Fibroblast of lung (primary cell): ENCODE measurements around the gene DKKL1. TPM values are rescaled to one million over a fixed set of nuclear protein-coding genes. Genes with fewer than 3 reads are reported as not detected.

Experiments
- DNase-seq, 2 donors: peaks; one replicate each; pipeline versions ENCODE4 v3.0.0 to v3.0.0-alpha.2; 2010; ENCODE audit warnings: low read depth in 2 of 2
- H2AFZ ChIP-seq: 2 replicates; pipeline ENCODE4 v1.5.1; 2012; ENCODE audit warnings: low read length, control low read depth, inconsistent platforms
- H3K27ac ChIP-seq: 2 replicates; pipeline ENCODE4 v1.5.1; 2011; ENCODE audit warnings: low read length, control low read depth; ENCODE audit not compliant: insufficient read depth
- H3K27me3 ChIP-seq: 2 replicates; pipeline ENCODE4 v1.5.1; 2011; ENCODE audit warnings: mild to moderate bottlenecking, low read length; ENCODE audit not compliant: control insufficient read depth, insufficient read depth
- H3K36me3 ChIP-seq: 2 replicates; pipeline ENCODE4 v1.5.1; 2011; ENCODE audit warnings: low read length; ENCODE audit not compliant: control insufficient read depth, insufficient read depth
- H3K4me1 ChIP-seq: 2 replicates; pipeline ENCODE4 v1.5.1; 2011; ENCODE audit warnings: low read length; ENCODE audit not compliant: control insufficient read depth, insufficient read depth; ENCODE audit errors: extremely low read depth
- H3K4me2 ChIP-seq: 2 replicates; pipeline ENCODE4 v1.5.1; 2011; ENCODE audit warnings: low read length, control low read depth; ENCODE audit not compliant: insufficient read depth; ENCODE audit errors: extremely low read depth
- H3K4me3 ChIP-seq, 4 experiments: fragments of 200-600 bp in 1 of 4; sonication (generic) in 1 of 4; replicated peaks in 1 of 4; 2 replicates each; pipeline ENCODE4 v1.5.1; 2011 to 2016; ENCODE audit warnings: low read length in 4 of 4, low read depth in 3 of 4, mild to moderate bottlenecking in 3 of 4, control low read depth in 2 of 4, inconsistent platforms in 1 of 4, mixed read lengths in 1 of 4; ENCODE audit not compliant: insufficient read depth in 1 of 4; ENCODE audit errors: control extremely low read depth in 1 of 4
- H3K79me2 ChIP-seq: 2 replicates; pipeline ENCODE4 v1.5.1; 2012; ENCODE audit warnings: mild to moderate bottlenecking, low read length, inconsistent platforms; ENCODE audit not compliant: control insufficient read depth, insufficient read depth
- H3K9ac ChIP-seq: 2 replicates; pipeline ENCODE4 v1.5.1; 2011; ENCODE audit warnings: mild to moderate bottlenecking, low read length, control low read depth; ENCODE audit not compliant: insufficient read depth
- H3K9me3 ChIP-seq: 2 replicates; pipeline ENCODE4 v1.5.1; 2012; ENCODE audit warnings: low read depth, low read length; ENCODE audit not compliant: control insufficient read depth, insufficient read depth
- H4K20me1 ChIP-seq: 2 replicates; pipeline ENCODE4 v1.5.1; 2011; ENCODE audit warnings: low read length; ENCODE audit not compliant: control insufficient read depth, insufficient read depth; ENCODE audit errors: extremely low read depth
- EZH2 ChIP-seq: IDR thresholded peaks from 2 replicates; pipeline ENCODE4 v1.5.1; 2012; ENCODE audit warnings: low read length, control low read depth, mild to moderate bottlenecking; ENCODE audit errors: missing control alignments
- polyA minus RNA-seq: library from RNA; depleted of rRNA, polyadenylated mRNA; stranded (reverse); fragments of >200 nt; gene quantifications from 2 replicates; pipeline ENCODE4 v1.2.3, GENCODE V29; 2011; ENCODE audit warnings: low replicate concordance
- polyA plus RNA-seq, 2 donors: library from polyadenylated mRNA; depleted of rRNA in 1 of 2; stranded (reverse) in 1 of 2; unstranded in 1 of 2; fragments of >200 nt; gene quantifications; 2 replicates each; pipeline ENCODE4 v1.2.1, GENCODE V29; 2011 to 2012; ENCODE audit warnings: missing spikeins in 1 of 2
- total RNA-seq: library from RNA; depleted of rRNA; stranded (reverse); fragments of >200 nt; gene quantifications from 2 replicates; pipeline ENCODE4 v1.2.1, GENCODE V29; 2014
- TF ChIP-seq, protein P1 (sequence below), 2 donors: IDR thresholded peaks in 1 of 2; conservative IDR thresholded peaks in 1 of 2; 1 replicate in 1 of 2; 2 replicates in 1 of 2; pipeline ENCODE4 v1.5.1; 2011 to 2012; ENCODE audit warnings: low read length in 2 of 2, control low read depth in 1 of 2, inconsistent platforms in 1 of 2, low read depth in 1 of 2, mild to moderate bottlenecking in 1 of 2

DKKL1 gene
- total RNA-seq (0.26 TPM in 1 of 2 replicates, not detected in the other), polyA plus RNA-seq (0.15 and 0.19 TPM in 2 replicates), polyA minus RNA-seq (not detected in 2 replicates)
- 0.45 TPM in 1 of 2 replicates, not detected in the other for polyA plus RNA-seq (2012)

DNA sequence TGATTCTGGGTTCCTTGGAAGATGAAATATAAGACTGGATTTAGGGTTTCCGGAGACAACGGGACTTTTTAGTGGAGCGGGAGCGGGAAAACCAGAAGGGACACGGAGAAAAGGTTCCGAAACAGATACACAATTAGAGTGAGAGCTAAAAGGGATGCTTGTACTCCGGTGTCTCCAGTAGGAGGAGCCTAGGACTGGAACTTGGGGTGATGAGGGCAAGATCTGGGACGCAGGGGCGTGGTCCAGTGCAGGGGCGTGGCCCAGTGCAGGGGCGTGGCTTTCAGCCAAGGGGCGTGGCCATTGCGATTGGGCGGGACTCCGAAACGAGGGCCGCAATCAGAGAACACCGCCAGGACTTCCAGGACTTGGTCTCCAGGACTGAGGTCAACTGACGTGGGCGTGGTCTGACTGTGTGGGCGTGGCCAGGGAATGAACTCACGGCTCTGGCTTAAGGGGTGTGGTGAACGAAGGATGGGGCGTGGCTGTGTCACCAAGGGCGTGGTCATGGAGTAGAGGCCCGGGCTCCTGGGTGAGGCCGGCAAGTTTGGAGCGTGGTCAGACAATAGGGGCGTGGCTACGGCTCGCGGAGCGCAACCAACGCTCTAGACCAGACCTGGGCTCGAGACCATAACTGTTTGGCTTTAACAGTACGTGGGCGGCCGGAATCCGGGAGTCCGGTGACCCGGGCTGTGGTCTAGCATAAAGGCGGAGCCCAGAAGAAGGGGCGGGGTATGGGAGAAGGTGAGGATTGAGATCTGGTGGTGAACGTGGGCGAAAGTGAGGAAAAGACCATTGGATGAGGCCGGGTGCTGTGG, at the start of gene DKKL1:
Gene DKKL1, plus strand, starts transcription at position 610 of the 815 bp plus-strand sequence. Its CDS starts 122 bp downstream, at position 732.
- TF ChIP-seq, protein P1, sequence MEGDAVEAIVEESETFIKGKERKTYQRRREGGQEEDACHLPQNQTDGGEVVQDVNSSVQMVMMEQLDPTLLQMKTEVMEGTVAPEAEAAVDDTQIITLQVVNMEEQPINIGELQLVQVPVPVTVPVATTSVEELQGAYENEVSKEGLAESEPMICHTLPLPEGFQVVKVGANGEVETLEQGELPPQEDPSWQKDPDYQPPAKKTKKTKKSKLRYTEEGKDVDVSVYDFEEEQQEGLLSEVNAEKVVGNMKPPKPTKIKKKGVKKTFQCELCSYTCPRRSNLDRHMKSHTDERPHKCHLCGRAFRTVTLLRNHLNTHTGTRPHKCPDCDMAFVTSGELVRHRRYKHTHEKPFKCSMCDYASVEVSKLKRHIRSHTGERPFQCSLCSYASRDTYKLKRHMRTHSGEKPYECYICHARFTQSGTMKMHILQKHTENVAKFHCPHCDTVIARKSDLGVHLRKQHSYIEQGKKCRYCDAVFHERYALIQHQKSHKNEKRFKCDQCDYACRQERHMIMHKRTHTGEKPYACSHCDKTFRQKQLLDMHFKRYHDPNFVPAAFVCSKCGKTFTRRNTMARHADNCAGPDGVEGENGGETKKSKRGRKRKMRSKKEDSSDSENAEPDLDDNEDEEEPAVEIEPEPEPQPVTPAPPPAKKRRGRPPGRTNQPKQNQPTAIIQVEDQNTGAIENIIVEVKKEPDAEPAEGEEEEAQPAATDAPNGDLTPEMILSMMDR (conservative IDR thresholded peaks at IDR 0.05 in 1 of 2, IDR thresholded peaks at IDR 0.05 in 1 of 2; ENCODE audit: low read depth in 1 of 2, low read length in 2 of 2), result peak in 1 of 2 donors; percentile 11
- no peak for TF ChIP-seq EZH2
- Histone ChIP-seq H3K27ac (peak within 1 kb of the TSS; percentile 56), H3K4me3 (peak within 1 kb of the TSS; percentile 67 to 85 (median 82)), H3K4me1 (peaks cover 6% of the 10 kb centered on the region), H3K9ac (peak within 1 kb of the TSS; percentile 79), H3K79me2 (peaks cover 3% of the 10 kb centered on the region), H4K20me1 (no peaks in the 10 kb centered on the region), H3K36me3 (peaks cover 5% of the 10 kb centered on the region), H2AFZ (peak within 1 kb of the TSS; percentile 75), H3K27me3 (no peaks in the 10 kb centered on the region), H3K4me2 (peak within 1 kb of the TSS; percentile 88), H3K9me3 (no peaks in the 10 kb centered on the region)
- peak; percentile 97 to 99 for DNase-seq

GRCh38 chr19:49315111-49315510, 48.6 kb upstream of the DKKL1 start:
- no peak overlapping the region for H3K9ac ChIP-seq
- no peaks in the 10 kb centered on the region for H3K4me1 ChIP-seq
- no peak overlapping the region for H3K27ac ChIP-seq
- no peaks in the 10 kb centered on the region for H3K27me3 ChIP-seq
- no peaks in the 10 kb centered on the region for H4K20me1 ChIP-seq
- no peaks in the 10 kb centered on the region for H3K36me3 ChIP-seq
- H3K79me2 ChIP-seq, result no peaks in the 10 kb centered on the region
- TF ChIP-seq EZH2, result no peak
- TF ChIP-seq, protein P1 (conservative IDR thresholded peaks at IDR 0.05 in 1 of 2, IDR thresholded peaks at IDR 0.05 in 1 of 2; ENCODE audit: low read depth in 1 of 2, low read length in 2 of 2), result no peak
- H3K4me3 ChIP-seq, result no peak overlapping the region
- DNase-seq, result no peak
- H2AFZ ChIP-seq, result no peak overlapping the region
- no peaks in the 10 kb centered on the region for H3K9me3 ChIP-seq
- no peak overlapping the region for H3K4me2 ChIP-seq

DNA sequence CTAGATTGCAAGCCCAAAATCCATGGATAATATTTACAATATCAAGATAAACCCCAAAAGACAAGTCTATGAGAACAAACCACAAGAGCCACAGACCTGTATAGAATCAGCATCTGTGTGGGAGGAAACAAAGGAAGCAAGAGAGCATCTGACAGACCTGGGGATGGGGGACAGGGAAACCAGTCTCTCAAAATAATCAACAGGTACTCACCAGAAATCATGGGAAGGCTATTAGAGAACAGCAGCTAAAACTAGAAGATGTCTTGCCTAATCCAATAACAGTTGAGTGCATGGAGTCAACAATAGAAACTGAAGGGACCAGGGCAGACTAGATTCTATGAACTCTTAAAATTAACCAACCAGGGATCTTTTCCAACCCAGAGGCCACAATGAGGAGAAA, 47.4 kb upstream of the DKKL1 start:
- no peaks in the 10 kb centered on the region for H3K4me1 ChIP-seq
- H2AFZ ChIP-seq, result no peak overlapping the region
- H3K9me3 ChIP-seq, result no peaks in the 10 kb centered on the region
- TF ChIP-seq, protein P1 (conservative IDR thresholded peaks at IDR 0.05 in 1 of 2, IDR thresholded peaks at IDR 0.05 in 1 of 2; ENCODE audit: low read depth in 1 of 2, low read length in 2 of 2), result no peak
- TF ChIP-seq EZH2, result no peak
- no peaks in the 10 kb centered on the region for H3K27me3 ChIP-seq
- H3K36me3 ChIP-seq, result no peaks in the 10 kb centered on the region
- no peak for DNase-seq
- no peaks in the 10 kb centered on the region for H4K20me1 ChIP-seq
- no peak overlapping the region for H3K9ac ChIP-seq
- H3K79me2 ChIP-seq, result no peaks in the 10 kb centered on the region
- no peak overlapping the region for H3K4me2 ChIP-seq
- no peak overlapping the region for H3K4me3 ChIP-seq
- no peak overlapping the region for H3K27ac ChIP-seq
